Measurements from ENCODE around the gene ACTR10. TPM values are rescaled to one million over a fixed set of nuclear protein-coding genes. Genes with fewer than 3 reads are reported as not detected.

The ACTR10 gene
- total and polyA plus RNA-seq, 2 donors (not counting 1 experiment from before 2014, with no cell fraction given), result 28.7 to 40.6 TPM

GRCh38 chr14:58152014-58152857 lies 47.7 kb upstream of the ACTR10 start, which contains the start of gene ARMH4:
TSS of gene ARMH4 (minus strand) at chr14:58152213. CDS start at chr14:58139358, 12,855 bp downstream.
- POLR2A ChIA-PET, result interaction anchor here (0.5 to 0.6 kb wide), 2 partner anchors 61 to 101 kb away, joined by 3 read pairs; no protein-coding TSS in a partner anchor
- H2AFZ ChIP-seq (ENCODE audit: insufficient read depth, low read depth, low read length, poor library complexity, severe bottlenecking), result peak within 1 kb of the TSS; percentile 72

More at GRCh38 chr14:58152014-58152857, 47.7 kb upstream of the ACTR10 start, which contains the start of gene ARMH4:
- ATAC-seq (ENCODE audit: low read depth) (peak; percentile 98), DNase-seq (peak; percentile 74)
- TF ChIP-seq EZH2 (IDR thresholded peaks at IDR 0.05; ENCODE audit: borderline replicate concordance, insufficient read depth, low read depth, low read length, poor library complexity, severe bottlenecking) (no peak), CTCF (IDR thresholded peaks at IDR 0.05) (no peak)
- Mint-ChIP-seq H3K9me3 (ENCODE audit: insufficient read depth) (no peaks in the 10 kb centered on the region), H3K27me3 (peaks cover 50% of the 10 kb centered on the region), H3K27ac (no peak within 1 kb of the TSS), H3K4me1 (peaks cover 16% of the 10 kb centered on the region), H3K4me3 (peak within 1 kb of the TSS; percentile 86)
- WGBS (ENCODE audit: insufficient coverage), result 2% methylated on average over 67 of the region's 70 CpGs
- Histone ChIP-seq H4K20me1 (ENCODE audit: control insufficient read depth, insufficient read depth, low read length, poor library complexity, severe bottlenecking) (no peaks in the 10 kb centered on the region), H3K27ac (ENCODE audit: low read length in 2 of 2) (no peak within 1 kb of the TSS), H3K4me3 (ENCODE audit: control extremely low read depth in 1 of 5, extremely low read depth in 1 of 5, insufficient read depth in 1 of 5, low read depth in 2 of 5, low read length in 4 of 5) (peak within 1 kb of the TSS; percentile 41 to 65 (median 54)), H3K4me2 (replicated peaks; ENCODE audit: low read depth, low read length, poor library complexity, severe bottlenecking) (peak within 1 kb of the TSS; percentile 91), H3K36me3 (replicated peaks in 1 of 2; ENCODE audit: control extremely low read depth in 1 of 2, control insufficient read depth in 1 of 2, extremely low read depth in 1 of 2, insufficient read depth in 2 of 2, low read length in 1 of 2) (no peaks in the 10 kb centered on the region), H3K4me1 (ENCODE audit: control insufficient read depth in 2 of 2, insufficient read depth in 2 of 2, low read length in 2 of 2) (peaks cover 14 to 17% of the 10 kb centered on the region in 2 donors), H3K9ac (ENCODE audit: low read length) (peak within 1 kb of the TSS; percentile 65), H3K79me2 (ENCODE audit: control insufficient read depth, insufficient read depth, low read length) (no peaks in the 10 kb centered on the region), H3K27me3 (replicated peaks in 1 of 4; ENCODE audit: control extremely low read depth in 1 of 4, control insufficient read depth in 3 of 4, insufficient read depth in 4 of 4, low read length in 3 of 4) (peaks cover 0 to 33% (median 23%) of the 10 kb centered on the region in 4 experiments), H3K9me3 (ENCODE audit: control extremely low read depth in 1 of 3, control insufficient read depth in 2 of 3, insufficient read depth in 1 of 3, low read length in 2 of 3) (no peaks in the 10 kb centered on the region)
- intact Hi-C loops (cut with micrococcal nuclease), result loop anchor here (1.0 kb wide), 1 partner anchor 47 kb away; no protein-coding TSS in a partner anchor
- CTCF ChIA-PET, result no interaction called here

All from B cell (primary cell).